ENCODE data around the gene UBE2QL1.

Gene UBE2QL1

GRCh38 chr5:6527749-6528455, 79.2 kb downstream of the UBE2QL1 start:
- DNase-seq (ENCODE audit: low spot score) = no peak

- no peak for DNase-seq (ENCODE audit: low spot score)
Observed at GRCh38 chr5:6535594-6535993, 86.9 kb downstream of the UBE2QL1 start.

GRCh38 chr5:6539060-6539459, 90.4 kb downstream of the UBE2QL1 start:
- DNase-seq (ENCODE audit: low spot score) = no peak

GRCh38 chr5:6540111-6540827, 91.6 kb downstream of the UBE2QL1 start:
- DNase-seq (ENCODE audit: low spot score) = no peak

GRCh38 chr5:6541256-6542013, 92.8 kb downstream of the UBE2QL1 start:
- no peak for DNase-seq (ENCODE audit: low spot score)

- DNase-seq (ENCODE audit: low spot score) = no peak
Observed at GRCh38 chr5:6542421-6543345, 94.0 kb downstream of the UBE2QL1 start.

GRCh38 chr5:6543346-6543730, 94.7 kb downstream of the UBE2QL1 start:
- DNase-seq (ENCODE audit: low spot score) = no peak

- DNase-seq (ENCODE audit: low spot score) = no peak
Observed at GRCh38 chr5:6543830-6544560, 95.3 kb downstream of the UBE2QL1 start.

Measured in AG08396 (cell line).